ENCODE data around the gene ZFC3H1.
A peak's percentile ranks its signal among the peaks of the same experiment; 100 is the strongest.

ZFC3H1 gene

GRCh38 chr12:71671311-71671710, 7.7 kb upstream of the ZFC3H1 start:
- DNase-seq, result no peak

GRCh38 chr12:71666259-71666658, 2.6 kb upstream of the ZFC3H1 start:
- no peak for DNase-seq

- DNase-seq, result no peak
Measured at GRCh38 chr12:71665090-71665463, 1.4 kb upstream of the ZFC3H1 start.

GRCh38 chr12:71664411-71665089, 902 bp upstream of the ZFC3H1 start:
- DNase-seq, result no peak

GRCh38 chr12:71662849-71663560, 643 bp downstream of the ZFC3H1 start:
- peak; percentile 98 for DNase-seq

- no peak for DNase-seq
Measured at GRCh38 chr12:71661977-71662530, 1.6 kb downstream of the ZFC3H1 start.

- DNase-seq, result no peak
Measured at GRCh38 chr12:71656740-71657139, 6.9 kb downstream of the ZFC3H1 start.

GRCh38 chr12:71655907-71656306, 7.7 kb downstream of the ZFC3H1 start:
- no peak for DNase-seq

- DNase-seq, result no peak
Measured at GRCh38 chr12:71655495-71655894, 8.2 kb downstream of the ZFC3H1 start.

GRCh38 chr12:71654200-71654599, 9.4 kb downstream of the ZFC3H1 start:
- no peak for DNase-seq

- DNase-seq, result no peak
Measured at GRCh38 chr12:71653137-71653536, 10.5 kb downstream of the ZFC3H1 start.

- DNase-seq, result no peak
Measured at GRCh38 chr12:71652656-71653055, 11.0 kb downstream of the ZFC3H1 start.

- DNase-seq, result no peak
Measured at GRCh38 chr12:71649401-71649800, 14.2 kb downstream of the ZFC3H1 start.

GRCh38 chr12:71648537-71648936, 15.1 kb downstream of the ZFC3H1 start:
- no peak for DNase-seq

- no peak for DNase-seq
Measured at GRCh38 chr12:71646512-71646911, 17.1 kb downstream of the ZFC3H1 start.

GRCh38 chr12:71645268-71645667, 18.4 kb downstream of the ZFC3H1 start:
- DNase-seq, result no peak

- DNase-seq, result no peak
Measured at GRCh38 chr12:71642264-71642663, 21.4 kb downstream of the ZFC3H1 start.

GRCh38 chr12:71641390-71641789, 22.3 kb downstream of the ZFC3H1 start:
- no peak for DNase-seq

GRCh38 chr12:71640316-71640715, 23.3 kb downstream of the ZFC3H1 start:
- DNase-seq, result no peak

GRCh38 chr12:71639341-71639760, 24.3 kb downstream of the ZFC3H1 start:
- no peak for DNase-seq

GRCh38 chr12:71638499-71638898, 25.1 kb downstream of the ZFC3H1 start:
- no peak for DNase-seq

GRCh38 chr12:71636704-71637115, 26.9 kb downstream of the ZFC3H1 start:
- no peak for DNase-seq

- DNase-seq, result no peak
Measured at GRCh38 chr12:71627438-71628002, 36.1 kb downstream of the ZFC3H1 start.

- no peak for DNase-seq
Measured at GRCh38 chr12:71626768-71627167, 36.9 kb downstream of the ZFC3H1 start.
